ENCODE results near the gene SPAG7.

The SPAG7 gene

DNA sequence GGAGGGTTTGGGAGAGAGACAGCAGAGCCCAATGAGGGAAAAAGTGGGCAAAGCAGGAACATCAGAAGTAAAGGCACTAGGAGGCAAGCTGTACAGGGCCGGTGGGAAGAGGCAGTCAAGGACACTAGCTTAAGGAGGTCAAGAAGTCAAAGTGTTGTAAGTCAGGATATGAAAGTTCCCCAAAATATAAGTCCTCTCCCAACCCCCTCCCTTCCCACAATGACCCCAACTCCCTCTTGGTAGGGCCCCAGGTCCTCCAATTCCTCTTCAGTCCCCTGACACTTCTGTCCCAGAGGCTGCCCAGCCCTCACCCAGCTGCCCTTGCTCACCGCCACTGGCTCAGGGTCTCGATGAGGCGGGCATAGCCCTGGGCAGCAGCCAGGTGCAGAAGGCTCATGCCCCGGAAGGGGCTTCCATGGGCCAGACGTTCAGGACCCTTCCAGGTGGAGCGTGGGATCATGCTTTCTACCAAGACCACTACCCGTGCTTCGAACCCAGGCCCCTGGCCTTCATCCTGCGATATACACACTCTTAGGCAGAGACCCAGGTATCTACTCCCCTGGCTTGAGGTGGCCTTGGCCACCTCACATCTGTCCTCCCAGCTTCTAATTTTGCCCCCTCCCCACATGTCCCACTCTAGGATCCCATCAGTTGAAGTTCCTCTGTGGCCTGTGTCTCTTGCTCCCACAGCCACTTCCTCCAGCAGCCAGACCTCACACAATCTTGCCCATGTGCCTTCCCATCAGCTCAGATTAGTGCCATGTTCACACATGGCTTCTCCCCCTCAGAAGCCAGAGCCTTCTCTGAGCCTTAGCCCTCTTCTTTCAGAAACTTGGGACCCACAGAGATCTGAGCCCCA, 5.9 kb upstream of the SPAG7 start:
- DNase-seq: no peak

- no peak for DNase-seq
Observed at GRCh38 chr17:4972752-4973151, 5.1 kb upstream of the SPAG7 start.

GRCh38 chr17:4972322-4972721, 4.7 kb upstream of the SPAG7 start:
- no peak for DNase-seq

DNA sequence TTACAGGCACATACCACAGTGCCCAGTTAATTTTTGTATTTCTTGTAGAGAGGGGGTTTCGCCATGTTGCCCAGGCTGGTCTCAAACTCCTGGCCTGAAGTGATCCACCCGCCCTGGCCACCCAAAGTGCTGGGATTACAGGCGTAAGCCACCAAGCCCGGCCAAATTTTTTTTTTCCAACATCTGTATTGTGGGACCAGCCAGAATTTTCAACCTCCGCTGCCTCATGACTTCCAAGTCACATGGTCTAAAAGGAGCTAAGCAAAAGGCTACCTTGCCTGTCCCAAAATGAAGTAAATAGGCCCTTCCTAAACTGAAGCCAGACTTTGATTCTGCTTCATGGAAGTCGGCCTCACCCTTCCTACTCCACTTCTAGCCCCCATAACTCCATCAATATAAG, 4.2 kb upstream of the SPAG7 start:
- DNase-seq: no peak

GRCh38 chr17:4970273-4970672, 2.7 kb upstream of the SPAG7 start:
- no peak for DNase-seq

DNA sequence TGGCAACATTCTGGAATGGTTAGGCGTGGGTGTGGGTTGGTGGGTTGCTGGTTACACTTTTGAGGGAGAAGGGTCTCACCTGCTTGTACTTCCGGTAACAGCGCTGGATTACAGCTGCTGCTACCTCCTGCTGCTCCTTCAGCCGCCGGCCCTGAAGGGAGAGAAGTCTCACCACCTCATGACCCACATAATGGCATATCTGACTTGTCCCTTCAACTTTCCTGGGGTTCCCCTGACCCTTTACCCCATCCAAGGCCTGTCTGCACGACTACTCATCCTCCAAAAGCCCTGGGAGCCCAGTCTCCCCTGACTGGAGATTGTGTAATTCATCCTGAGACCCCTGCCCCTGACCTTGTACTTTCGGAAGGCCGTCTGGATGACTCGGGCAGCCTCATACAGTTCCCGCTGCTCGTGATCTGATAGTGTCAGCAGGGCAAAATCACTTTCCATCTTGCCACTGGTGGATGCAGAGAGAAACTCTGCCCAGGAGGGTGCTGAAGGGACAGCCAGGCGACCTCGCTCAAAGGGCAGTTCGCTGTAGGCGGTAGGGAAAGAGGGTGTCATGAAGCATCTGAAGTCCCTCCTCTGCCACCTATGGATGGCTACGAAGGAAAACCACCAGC, 2.0 kb upstream of the SPAG7 start:
- DNase-seq: peak; percentile 85

DNA sequence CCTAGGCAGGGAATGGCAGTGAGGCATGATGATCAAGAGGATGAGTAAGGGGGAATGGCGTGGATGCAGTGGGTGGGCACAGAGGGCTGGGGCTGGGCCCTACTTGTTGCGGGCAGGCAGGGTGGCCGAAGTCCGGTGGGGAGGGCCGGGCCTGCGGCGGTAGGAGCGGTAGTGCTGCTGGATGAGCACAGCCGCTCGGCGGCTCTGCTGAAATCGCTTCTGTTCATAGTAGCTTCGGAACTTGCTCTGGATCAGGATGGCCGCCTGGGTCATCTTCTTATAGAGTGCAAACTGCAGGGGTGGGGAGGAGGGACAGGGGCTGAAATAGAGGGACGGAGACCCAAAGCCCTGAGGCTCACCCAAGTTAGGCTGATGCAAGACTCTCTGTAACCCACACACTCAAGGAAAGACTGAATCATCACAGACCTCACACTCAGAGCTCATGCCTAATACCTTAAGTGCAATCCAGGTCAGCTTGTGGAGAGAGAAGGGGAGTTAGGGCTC, 1.5 kb upstream of the SPAG7 start:
- peak; percentile 88 for DNase-seq

DNA sequence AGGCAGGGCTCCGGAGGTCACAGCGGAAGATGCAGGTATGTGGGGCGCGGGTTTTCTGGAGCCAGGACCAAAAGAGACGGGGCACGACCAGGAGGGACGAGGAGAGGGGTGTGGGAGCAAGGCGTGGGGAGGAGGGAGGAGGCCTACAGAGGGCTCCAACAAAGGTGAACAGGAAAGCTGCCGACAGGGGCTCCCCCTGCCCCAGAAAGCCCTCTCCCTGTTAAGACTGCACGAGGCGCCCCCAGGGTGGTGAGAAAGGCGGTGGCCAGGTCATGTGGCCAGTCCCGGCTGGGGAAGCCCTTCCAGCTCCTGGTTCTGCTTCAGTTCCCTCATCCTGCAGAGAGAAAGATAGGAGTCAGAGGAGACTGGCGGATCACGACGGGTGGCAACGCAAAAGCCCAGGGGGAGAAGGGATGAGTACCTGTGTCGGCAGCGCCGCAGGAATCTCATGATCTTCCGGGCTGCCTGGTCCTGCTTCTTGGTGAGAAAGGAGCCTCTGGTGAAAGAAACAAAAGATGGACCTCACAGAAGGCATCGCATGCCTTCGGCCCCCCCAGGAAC, 949 bp upstream of the SPAG7 start:
- DNase-seq: peak; percentile 83

- no peak for DNase-seq
Observed at GRCh38 chr17:4966844-4967538, 626 bp downstream of the SPAG7 start.

DNA sequence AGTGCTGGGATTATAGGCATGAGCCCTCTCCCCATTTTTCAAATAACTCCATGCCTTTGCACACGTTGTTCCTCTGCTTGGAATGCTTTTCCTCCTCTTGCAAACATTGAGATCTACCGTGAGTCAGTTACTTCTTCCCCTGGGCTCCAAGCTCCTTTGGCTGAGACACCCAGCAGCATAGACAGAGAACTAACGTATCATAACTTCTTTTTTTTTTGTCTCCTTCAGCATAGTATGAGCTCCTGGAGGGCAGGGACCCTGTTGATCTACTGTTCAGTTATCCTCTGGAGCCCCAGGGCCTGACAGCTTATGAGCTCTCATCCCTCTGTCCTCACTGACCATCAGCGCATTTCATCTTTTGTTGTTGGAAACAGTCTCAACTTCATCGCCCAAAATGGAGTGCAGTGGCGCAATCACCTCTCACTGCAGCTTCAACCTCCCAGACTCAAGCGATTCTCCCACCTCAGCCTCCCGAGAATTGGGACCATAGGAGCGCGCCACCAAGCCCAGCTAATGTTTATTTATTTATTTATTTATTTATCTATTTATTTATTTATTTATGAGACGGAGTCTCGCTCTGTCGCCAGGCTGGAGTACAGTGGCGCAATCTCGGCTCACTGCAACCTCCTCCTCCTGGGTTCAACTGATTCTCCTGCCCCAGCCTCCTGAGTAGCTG, 2.2 kb downstream of the SPAG7 start:
- DNase-seq: no peak

DNA sequence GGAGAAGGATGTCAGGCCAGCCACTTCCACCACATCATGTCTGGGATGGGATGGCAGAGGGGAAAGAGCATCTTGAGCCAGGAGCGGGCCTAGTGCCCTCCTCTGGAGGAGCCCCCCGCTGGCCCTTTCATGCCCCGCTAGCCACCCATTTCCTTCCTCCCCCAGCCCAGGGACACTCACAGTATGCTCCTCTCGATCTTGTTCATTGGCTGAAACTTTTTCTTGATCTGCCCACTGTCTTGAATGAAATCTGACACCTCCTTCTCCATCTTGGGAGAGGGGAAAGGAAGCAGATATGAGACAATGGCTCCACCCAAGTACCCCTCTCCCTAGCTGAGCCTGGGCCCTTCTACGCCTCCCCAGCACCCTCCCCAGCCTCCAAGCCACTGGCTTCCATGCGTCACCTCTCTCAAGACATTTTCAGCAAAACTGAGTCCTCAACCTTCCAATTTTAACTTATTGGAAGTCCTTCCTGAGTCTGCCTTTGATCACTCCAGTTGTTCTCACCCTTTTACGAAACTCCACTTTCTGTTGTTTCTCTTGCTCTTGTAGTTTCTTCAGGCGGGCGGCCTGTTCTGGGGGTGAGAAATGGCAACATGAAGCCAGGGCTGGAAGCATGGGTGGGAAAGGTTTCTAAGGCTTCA, 7.2 kb downstream of the SPAG7 start:
- DNase-seq: no peak

- no peak for DNase-seq
Observed at GRCh38 chr17:4959261-4959965, 8.2 kb downstream of the SPAG7 start.

- DNase-seq: no peak
Observed at GRCh38 chr17:4958102-4958501, 9.5 kb downstream of the SPAG7 start.

DNA sequence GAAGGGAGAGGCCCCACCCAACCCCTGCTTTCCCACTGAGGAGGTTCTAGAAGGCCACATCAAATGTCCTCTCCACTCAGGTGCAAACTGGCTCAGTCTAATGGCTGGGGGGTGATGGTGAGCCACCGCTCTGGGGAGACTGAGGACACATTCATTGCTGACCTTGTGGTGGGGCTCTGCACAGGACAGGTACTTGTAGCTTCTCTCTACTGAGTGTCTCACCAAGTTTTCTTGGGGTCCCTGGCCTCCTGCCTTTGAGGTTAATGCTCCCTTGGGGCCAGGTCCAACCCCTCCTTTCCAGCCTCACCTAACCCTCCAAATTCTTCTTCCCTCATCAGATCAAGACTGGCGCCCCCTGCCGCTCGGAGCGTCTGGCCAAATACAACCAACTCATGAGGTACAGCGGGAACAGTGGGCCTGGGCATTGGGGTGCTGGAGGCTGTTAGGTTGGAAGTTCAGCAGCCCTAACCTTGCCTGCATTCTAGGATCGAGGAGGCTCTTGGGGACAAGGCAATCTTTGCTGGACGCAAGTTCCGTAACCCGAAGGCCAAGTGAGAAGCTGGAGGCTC, 11.0 kb downstream of the SPAG7 start:
- peak; percentile 69 for DNase-seq

GRCh38 chr17:4955091-4955490, 12.5 kb downstream of the SPAG7 start:
- DNase-seq: no peak

- DNase-seq: no peak
Observed at GRCh38 chr17:4953451-4953961, 14.1 kb downstream of the SPAG7 start.

DNA sequence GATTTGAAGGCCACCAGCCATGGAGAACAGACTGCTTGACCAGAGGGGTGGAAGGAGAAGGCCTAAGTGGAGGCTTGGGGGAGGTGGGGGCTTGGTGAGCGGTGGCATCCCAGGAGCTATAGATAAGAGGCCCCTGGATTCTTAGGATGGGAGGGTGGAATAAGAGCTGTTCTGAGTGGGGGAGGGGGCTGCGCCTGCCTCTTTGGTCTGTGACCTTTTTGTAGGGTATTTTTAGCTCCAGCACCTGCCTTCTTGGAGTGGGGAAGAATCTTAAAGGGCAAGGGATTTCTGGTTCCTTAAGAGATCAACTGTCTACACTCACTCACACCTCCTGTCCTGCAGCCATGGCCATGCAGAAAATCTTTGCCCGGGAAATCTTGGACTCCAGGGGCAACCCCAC, 16.1 kb downstream of the SPAG7 start:
- no peak for DNase-seq

DNA sequence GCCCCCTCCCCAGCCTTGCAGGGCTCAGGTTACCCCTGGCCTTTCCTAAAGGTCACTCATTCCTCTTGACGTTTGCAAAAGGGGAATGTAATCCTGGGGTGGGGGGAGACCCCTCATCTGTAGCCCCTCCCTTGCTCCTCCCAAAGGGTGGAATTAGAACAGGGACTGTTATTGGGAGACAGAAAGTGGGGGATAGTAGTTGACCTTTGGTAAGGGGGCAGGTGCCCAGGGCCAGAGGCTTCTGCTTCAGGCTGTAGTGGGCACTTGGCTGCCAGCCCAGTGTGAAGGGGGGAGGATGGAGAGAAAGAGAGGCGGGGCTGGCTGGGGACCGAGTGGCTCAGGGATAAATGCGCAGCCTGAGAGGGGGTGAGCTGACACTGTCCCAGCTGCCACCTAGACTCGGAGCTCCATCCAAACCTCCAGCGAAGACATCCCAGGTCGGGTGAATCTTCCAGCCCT, 16.8 kb downstream of the SPAG7 start, which contains the start of gene ENO3:
Gene ENO3 (plus strand): TSS at position 374 of the 459 bp plus-strand sequence. CDS start 711 bp downstream, outside the sequence.
- no peak for DNase-seq

GRCh38 chr17:4950075-4950745, 17.4 kb downstream of the SPAG7 start:
- DNase-seq: no peak

Measured in activated CD8-positive, alpha-beta memory T cell treated with anti-CD3 and anti-CD28 coated beads for 24 hours (primary cell).